H9 (cell line): ENCODE measurements around the gene FXYD6. TPM values are rescaled to one million over a fixed set of nuclear protein-coding genes. Genes with fewer than 3 reads are reported as not detected.

Experiments
- DNase-seq: peaks from one replicate; pipeline ENCODE4 v3.0.0-alpha.2; 2017
- H2AFZ ChIP-seq: one replicate; pipeline ENCODE4 v1.6.1; 2013; ENCODE audit warnings: mild to moderate bottlenecking, low read length, control low read depth, moderate library complexity
- H2AK5ac ChIP-seq: 2 replicates; pipeline ENCODE4 v1.6.1; 2013; ENCODE audit warnings: low read length, control low read depth, mixed read lengths; ENCODE audit not compliant: insufficient read length
- H2BK120ac ChIP-seq: one replicate; pipeline ENCODE4 v1.6.1; 2013; ENCODE audit warnings: low read depth, mild to moderate bottlenecking, low read length, control low read depth, inconsistent platforms; ENCODE audit not compliant: poor library complexity, severe bottlenecking
- H2BK12ac ChIP-seq: 2 replicates; pipeline ENCODE4 v1.6.1; 2013; ENCODE audit warnings: low read length, control low read depth, mixed read lengths, low read depth; ENCODE audit not compliant: insufficient read length
- H2BK15ac ChIP-seq: 2 replicates; pipeline ENCODE4 v1.6.1; 2013; ENCODE audit warnings: low read depth, low read length, control low read depth
- H2BK20ac ChIP-seq: one replicate; pipeline ENCODE4 v1.6.1; 2013; ENCODE audit warnings: low read depth, mild to moderate bottlenecking, low read length, control low read depth, inconsistent platforms; ENCODE audit not compliant: poor library complexity, severe bottlenecking
- H2BK5ac ChIP-seq: 2 replicates; pipeline ENCODE4 v1.6.1; 2013; ENCODE audit warnings: low read length, control low read depth, mixed read lengths; ENCODE audit not compliant: insufficient read length
- H3K14ac ChIP-seq: 2 replicates; pipeline ENCODE4 v1.6.1; 2013; ENCODE audit warnings: low read length, control low read depth; ENCODE audit not compliant: insufficient read depth
- H3K18ac ChIP-seq: 2 replicates; pipeline ENCODE4 v1.6.1; 2013; ENCODE audit warnings: low read depth, mild to moderate bottlenecking, mixed read lengths, low read length, control low read depth; ENCODE audit not compliant: insufficient read length
- H3K23ac ChIP-seq: 2 replicates; pipeline ENCODE4 v1.6.1; 2013; ENCODE audit warnings: low read length, control low read depth, mixed read lengths, low read depth; ENCODE audit not compliant: insufficient read length
- H3K23me2 ChIP-seq: 2 replicates; pipeline ENCODE4 v1.6.1; 2013; ENCODE audit warnings: low read depth, mild to moderate bottlenecking, mixed read lengths, low read length, control low read depth; ENCODE audit not compliant: insufficient read length, poor library complexity, severe bottlenecking
- H3K27ac ChIP-seq: 2 replicates; pipeline ENCODE4 v1.5.1; 2013; ENCODE audit warnings: low read length, control low read depth, mixed read lengths, low read depth; ENCODE audit not compliant: insufficient read length
- H3K27me3 ChIP-seq: 2 replicates; pipeline ENCODE4 v1.6.1; 2013; ENCODE audit warnings: low read length, control low read depth, inconsistent platforms; ENCODE audit not compliant: insufficient read depth
- H3K4ac ChIP-seq: 2 replicates; pipeline ENCODE4 v1.6.1; 2013; ENCODE audit warnings: low read depth, mild to moderate bottlenecking, control low read depth, inconsistent platforms, low read length, moderate library complexity
- H3K4me1 ChIP-seq: 2 replicates; pipeline ENCODE4 v1.6.1; 2013; ENCODE audit warnings: low read length, control low read depth, inconsistent platforms; ENCODE audit not compliant: insufficient read depth
- H3K4me2 ChIP-seq: 2 replicates; pipeline ENCODE4 v1.6.1; 2013; ENCODE audit warnings: low read length, control low read depth, mixed read lengths; ENCODE audit not compliant: insufficient read length, insufficient read depth
- H3K56ac ChIP-seq: 2 replicates; pipeline ENCODE4 v1.6.1; 2013; ENCODE audit warnings: low read depth, mild to moderate bottlenecking, mixed read lengths, low read length, control low read depth; ENCODE audit not compliant: insufficient read length
- H3K79me1 ChIP-seq: 2 replicates; pipeline ENCODE4 v1.6.1; 2013; ENCODE audit warnings: low read depth, mild to moderate bottlenecking, moderate library complexity, low read length, control low read depth, inconsistent platforms; ENCODE audit not compliant: insufficient read depth, poor library complexity, severe bottlenecking
- H3K79me2 ChIP-seq: 2 replicates; pipeline ENCODE4 v1.6.1; 2013; ENCODE audit warnings: low read length, control low read depth, inconsistent platforms; ENCODE audit not compliant: insufficient read depth
- H3K9ac ChIP-seq: 2 replicates; pipeline ENCODE4 v1.6.1; 2013; ENCODE audit warnings: low read length, control low read depth, mixed read lengths; ENCODE audit not compliant: insufficient read length; ENCODE audit errors: extremely low read depth
- H3K9me3 ChIP-seq: one replicate; pipeline ENCODE4 v1.6.1; 2013; ENCODE audit warnings: low read depth, low read length, inconsistent platforms; ENCODE audit not compliant: control insufficient read depth
- H3T11ph ChIP-seq: one replicate; pipeline ENCODE4 v1.6.1; 2013; ENCODE audit warnings: mild to moderate bottlenecking, low read length, control low read depth, inconsistent platforms
- H4K20me1 ChIP-seq: one replicate; pipeline ENCODE4 v1.6.1; 2013; ENCODE audit not compliant: control insufficient read depth, insufficient read length, insufficient read depth
- H4K5ac ChIP-seq: 2 replicates; pipeline ENCODE4 v1.6.1; 2013; ENCODE audit warnings: low read depth, mild to moderate bottlenecking, mixed read lengths, low read length, control low read depth; ENCODE audit not compliant: insufficient read length
- H4K8ac ChIP-seq: replicated peaks from 2 replicates; pipeline ENCODE4 v1.6.1; 2013; ENCODE audit warnings: low read length, control low read depth, mixed read lengths, low read depth; ENCODE audit not compliant: insufficient read length
- H4K91ac ChIP-seq: 2 replicates; pipeline ENCODE4 v1.6.1; 2013; ENCODE audit warnings: low read depth, mild to moderate bottlenecking, moderate library complexity, mixed read lengths, low read length, control low read depth; ENCODE audit not compliant: insufficient read length
- H3K27ac Mint-ChIP-seq, 3 experiments: 2 replicates in 2 of 3; 3 replicates in 1 of 3; pipeline ENCODE4 v1.8.0; 2020 to 2021; ENCODE audit warnings: mixed read lengths in 3 of 3, mild to moderate bottlenecking in 1 of 3, moderate library complexity in 1 of 3
- H3K27me3 Mint-ChIP-seq: 2 replicates; pipeline ENCODE4 v1.8.0; 2021; ENCODE audit warnings: low read depth, mild to moderate bottlenecking, moderate library complexity, mixed read lengths
- H3K36me3 Mint-ChIP-seq, 3 experiments: 2 replicates in 2 of 3; 3 replicates in 1 of 3; pipeline ENCODE4 v1.8.0; 2020 to 2021; ENCODE audit warnings: low read depth in 3 of 3, mixed read lengths in 3 of 3; ENCODE audit not compliant: insufficient read depth in 1 of 3
- H3K4me1 Mint-ChIP-seq, 2 experiments: 2 replicates each; pipeline ENCODE4 v1.8.0; 2020; ENCODE audit warnings: mixed read lengths in 2 of 2
- H3K4me3 Mint-ChIP-seq, 2 experiments: 2 replicates in 1 of 2; 3 replicates in 1 of 2; pipeline ENCODE4 v1.8.0; 2020 to 2021; ENCODE audit warnings: mild to moderate bottlenecking in 2 of 2, mixed read lengths in 2 of 2, moderate library complexity in 1 of 2
- H3K9me3 Mint-ChIP-seq, 2 experiments: 2 replicates in 1 of 2; 3 replicates in 1 of 2; pipeline ENCODE4 v1.8.0; 2020; ENCODE audit warnings: mild to moderate bottlenecking in 2 of 2, mixed read lengths in 2 of 2, moderate library complexity in 1 of 2
- CTCF ChIP-seq: fragments of 200-600 bp; sonication (generic); conservative IDR thresholded peaks from 3 replicates; pipeline ENCODE4 v1.8.0; 2021; ENCODE audit warnings: antibody characterized with exemption, mild to moderate bottlenecking
- WGBS: extraction: QIAGEN DNeasy Blood & Tissue Kit; methylation state at CpG from one replicate; pipeline ENCODE4 v1.1.7; 2013; ENCODE audit warnings: missing lambda C conversion rate, low lambda C conversion rate, mixed read lengths; ENCODE audit not compliant: insufficient read length; ENCODE audit errors: extremely low coverage; 5-methylcytosine and 5-hydroxymethylcytosine counted together
- total RNA-seq: library from RNA; stranded (reverse); gene quantifications from 2 replicates; pipeline ENCODE4 v1.2.1, GENCODE V29; 2021

The FXYD6 gene
- total RNA-seq, 1 experiment from 2014 or later = 18.3 TPM

- Histone ChIP-seq H3K27me3 (no peaks in the 10 kb centered on the region), H4K91ac (no peak overlapping the region), H2BK15ac (no peak overlapping the region), H3K4me2 (no peak overlapping the region), H2BK12ac (no peak overlapping the region), H3K9ac (no peak overlapping the region), H3K18ac (no peak overlapping the region), H3K4me1 (no peaks in the 10 kb centered on the region), H4K20me1 (no peaks in the 10 kb centered on the region), H4K8ac (no peak overlapping the region), H3K23me2 (no peaks in the 10 kb centered on the region), H3K14ac (no peak overlapping the region), H3K79me2 (no peaks in the 10 kb centered on the region), H3T11ph (no peak overlapping the region), H3K4ac (no peak overlapping the region), H2AK5ac (no peak overlapping the region), H3K9me3 (no peaks in the 10 kb centered on the region), H2BK120ac (no peak overlapping the region), H3K27ac (no peak overlapping the region), H3K79me1 (no peaks in the 10 kb centered on the region), H3K23ac (no peak overlapping the region), H2BK20ac (no peak overlapping the region), H2BK5ac (no peak overlapping the region), H3K56ac (no peak overlapping the region), H4K5ac (no peak overlapping the region), H2AFZ (no peak overlapping the region)
- Mint-ChIP-seq H3K9me3 (no peaks in the 10 kb centered on the region), H3K27ac (no peak overlapping the region), H3K4me3 (no peak overlapping the region), H3K4me1 (peaks cover 13 to 25% of the 10 kb centered on the region in 2 experiments), H3K36me3 (no peaks in the 10 kb centered on the region), H3K27me3 (peaks cover 38% of the 10 kb centered on the region)
- no peak for DNase-seq
- WGBS = no CpG with 5 or more reads among the region's 12 CpGs
- TF ChIP-seq CTCF = no peak
Measured at GRCh38 chr11:117808784-117809183, 67.7 kb downstream of the FXYD6 start.
